ENCODE measurements around the gene ADAP1.

ADAP1 gene

DNA sequence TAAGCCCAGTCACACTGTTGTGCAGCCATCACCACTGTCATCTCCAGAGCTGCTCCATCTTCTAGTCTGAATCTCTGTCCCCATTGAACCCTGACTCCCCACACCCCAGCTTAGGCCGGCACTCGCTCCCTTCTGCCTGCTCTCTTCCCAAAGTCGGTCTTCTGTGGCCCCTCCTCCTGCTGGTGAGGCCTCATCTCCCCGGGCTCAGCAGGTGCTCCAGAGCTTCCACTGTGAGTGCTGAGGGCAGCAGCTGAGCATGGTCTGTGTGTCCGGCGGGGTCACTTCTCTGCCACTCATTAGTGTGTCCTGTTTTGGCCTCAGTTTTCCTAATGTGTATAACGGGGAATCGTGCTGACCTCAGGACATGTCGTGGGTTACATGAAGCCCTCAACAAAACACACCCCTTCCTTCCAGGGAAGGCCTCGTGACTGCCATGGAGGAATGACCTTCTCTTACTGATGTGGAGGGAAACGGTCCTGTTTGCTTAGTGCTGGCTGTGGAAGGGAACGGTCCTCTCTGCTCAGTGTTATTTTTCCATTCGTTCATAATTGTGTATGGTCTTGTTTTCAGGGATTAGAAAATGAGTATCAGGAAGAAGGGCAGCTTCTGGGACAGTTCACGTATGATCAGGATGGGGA, 82.5 kb downstream of the ADAP1 start:
- H3F3A ChIP-seq (ENCODE audit: insufficient read depth), result peaks cover 20% of the 10 kb centered on the region
- H3K36me3 ChIP-seq (ENCODE audit: low read length), result no peaks in the 10 kb centered on the region; the same call in 1 of the 2 replicates
- no peaks in the 10 kb centered on the region for H4K20me1 ChIP-seq (ENCODE audit: low read depth, low read length)
- no peak overlapping the region for H3K4me3 ChIP-seq (ENCODE audit: insufficient read depth, low read length, poor library complexity, severe bottlenecking)
- H3K9me2 ChIP-seq (replicated peaks; ENCODE audit: insufficient read depth, low read length), result no peaks in the 10 kb centered on the region
- H3K9me3 ChIP-seq (ENCODE audit: insufficient read depth, low read length), result no peaks in the 10 kb centered on the region
- no peaks in the 10 kb centered on the region for H3K27me3 ChIP-seq (ENCODE audit: low read length)
- no peak overlapping the region for H3K4me2 ChIP-seq (ENCODE audit: low read depth, low read length, poor library complexity, severe bottlenecking)
- TF ChIP-seq, protein P1, sequence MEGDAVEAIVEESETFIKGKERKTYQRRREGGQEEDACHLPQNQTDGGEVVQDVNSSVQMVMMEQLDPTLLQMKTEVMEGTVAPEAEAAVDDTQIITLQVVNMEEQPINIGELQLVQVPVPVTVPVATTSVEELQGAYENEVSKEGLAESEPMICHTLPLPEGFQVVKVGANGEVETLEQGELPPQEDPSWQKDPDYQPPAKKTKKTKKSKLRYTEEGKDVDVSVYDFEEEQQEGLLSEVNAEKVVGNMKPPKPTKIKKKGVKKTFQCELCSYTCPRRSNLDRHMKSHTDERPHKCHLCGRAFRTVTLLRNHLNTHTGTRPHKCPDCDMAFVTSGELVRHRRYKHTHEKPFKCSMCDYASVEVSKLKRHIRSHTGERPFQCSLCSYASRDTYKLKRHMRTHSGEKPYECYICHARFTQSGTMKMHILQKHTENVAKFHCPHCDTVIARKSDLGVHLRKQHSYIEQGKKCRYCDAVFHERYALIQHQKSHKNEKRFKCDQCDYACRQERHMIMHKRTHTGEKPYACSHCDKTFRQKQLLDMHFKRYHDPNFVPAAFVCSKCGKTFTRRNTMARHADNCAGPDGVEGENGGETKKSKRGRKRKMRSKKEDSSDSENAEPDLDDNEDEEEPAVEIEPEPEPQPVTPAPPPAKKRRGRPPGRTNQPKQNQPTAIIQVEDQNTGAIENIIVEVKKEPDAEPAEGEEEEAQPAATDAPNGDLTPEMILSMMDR (IDR thresholded peaks at IDR 0.05; ENCODE audit: insufficient read depth, low read length, poor library complexity, severe bottlenecking), result no peak
- TF ChIP-seq EZH2phosphoT487 (conservative IDR thresholded peaks at IDR 0.05; ENCODE audit: low read length), result no peak
- H2AFZ ChIP-seq (ENCODE audit: low read depth, low read length, severe bottlenecking), result no peak overlapping the region
- H3K27ac ChIP-seq (ENCODE audit: low read depth, low read length), result no peak overlapping the region
- H3K9ac ChIP-seq (ENCODE audit: low read length), result no peak overlapping the region
- H3K79me2 ChIP-seq (ENCODE audit: insufficient read depth, low read length), result peaks cover 2% of the 10 kb centered on the region

DNA sequence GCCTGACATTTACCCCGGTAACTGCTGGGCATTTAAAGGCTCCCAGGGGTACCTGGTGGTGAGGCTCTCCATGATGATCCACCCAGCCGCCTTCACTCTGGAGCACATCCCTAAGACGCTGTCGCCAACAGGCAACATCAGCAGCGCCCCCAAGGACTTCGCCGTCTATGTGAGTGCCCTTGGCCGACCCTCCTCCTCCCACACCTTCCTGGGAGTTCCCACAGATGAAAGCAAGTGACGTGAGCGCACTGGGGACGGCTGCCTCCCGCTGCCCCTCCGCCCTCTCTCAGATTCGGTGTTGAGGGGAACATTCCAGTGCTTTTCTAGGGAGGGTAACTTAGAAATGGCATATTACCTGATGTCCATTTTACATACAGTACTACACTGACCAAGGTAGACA, 85.1 kb downstream of the ADAP1 start:
- TF ChIP-seq, protein P1 (IDR thresholded peaks at IDR 0.05; ENCODE audit: insufficient read depth, low read length, poor library complexity, severe bottlenecking), result no peak
- no peak for TF ChIP-seq EZH2phosphoT487 (conservative IDR thresholded peaks at IDR 0.05; ENCODE audit: low read length)
- Histone ChIP-seq H3K27me3 (ENCODE audit: low read length) (no peaks in the 10 kb centered on the region), H3K79me2 (ENCODE audit: insufficient read depth, low read length) (no peaks in the 10 kb centered on the region), H3K9me2 (replicated peaks; ENCODE audit: insufficient read depth, low read length) (no peaks in the 10 kb centered on the region), H2AFZ (ENCODE audit: low read depth, low read length, severe bottlenecking) (no peak overlapping the region), H3K4me3 (ENCODE audit: insufficient read depth, low read length, poor library complexity, severe bottlenecking) (no peak overlapping the region), H3K27ac (ENCODE audit: low read depth, low read length) (no peak overlapping the region), H4K20me1 (ENCODE audit: low read depth, low read length) (no peaks in the 10 kb centered on the region), H3F3A (ENCODE audit: insufficient read depth) (peaks cover 9% of the 10 kb centered on the region), H3K36me3 (ENCODE audit: low read length) (no peaks in the 10 kb centered on the region; the same call in 1 of the 2 replicates), H3K4me2 (ENCODE audit: low read depth, low read length, poor library complexity, severe bottlenecking) (no peak overlapping the region), H3K9ac (ENCODE audit: low read length) (no peak overlapping the region), H3K9me3 (ENCODE audit: insufficient read depth, low read length) (no peaks in the 10 kb centered on the region)

DNA sequence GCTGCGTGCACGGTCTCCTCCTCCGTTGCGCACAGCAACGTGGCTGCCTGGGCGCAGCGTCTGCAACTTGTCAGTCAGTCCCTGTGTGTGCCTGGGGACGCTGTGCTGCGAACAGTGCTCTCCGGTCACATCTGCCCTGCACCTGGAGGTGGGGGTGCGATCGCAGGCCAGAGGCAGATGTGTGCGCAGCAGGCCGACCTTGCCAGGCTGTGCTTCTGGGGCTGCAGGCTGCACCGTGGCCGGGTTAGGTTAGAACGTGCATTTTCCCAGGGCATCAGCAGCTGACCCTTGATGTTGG, 86.3 kb downstream of the ADAP1 start:
- no peak for TF ChIP-seq EZH2phosphoT487 (conservative IDR thresholded peaks at IDR 0.05; ENCODE audit: low read length)
- TF ChIP-seq, protein P1 (IDR thresholded peaks at IDR 0.05; ENCODE audit: insufficient read depth, low read length, poor library complexity, severe bottlenecking), result no peak
- Histone ChIP-seq H4K20me1 (ENCODE audit: low read depth, low read length) (no peaks in the 10 kb centered on the region), H3K4me3 (ENCODE audit: insufficient read depth, low read length, poor library complexity, severe bottlenecking) (no peak overlapping the region), H3K9me2 (replicated peaks; ENCODE audit: insufficient read depth, low read length) (no peaks in the 10 kb centered on the region), H3K27me3 (ENCODE audit: low read length) (no peaks in the 10 kb centered on the region), H3K9me3 (ENCODE audit: insufficient read depth, low read length) (no peaks in the 10 kb centered on the region), H3K27ac (ENCODE audit: low read depth, low read length) (no peak overlapping the region), H2AFZ (ENCODE audit: low read depth, low read length, severe bottlenecking) (no peak overlapping the region), H3K36me3 (ENCODE audit: low read length) (no peaks in the 10 kb centered on the region), H3K79me2 (ENCODE audit: insufficient read depth, low read length) (no peaks in the 10 kb centered on the region), H3K4me2 (ENCODE audit: low read depth, low read length, poor library complexity, severe bottlenecking) (no peak overlapping the region), H3K9ac (ENCODE audit: low read length) (no peak overlapping the region), H3F3A (ENCODE audit: insufficient read depth) (no peaks in the 10 kb centered on the region)
